ENCODE results near the gene H1-8. TPM values are rescaled to one million over a fixed set of nuclear protein-coding genes. Genes with fewer than 3 reads are reported as not detected.
A peak's percentile ranks its signal among the peaks of the same experiment; 100 is the strongest.

Gene H1-8
- total RNA-seq, 1 experiment from 2014 or later: not detected

DNA sequence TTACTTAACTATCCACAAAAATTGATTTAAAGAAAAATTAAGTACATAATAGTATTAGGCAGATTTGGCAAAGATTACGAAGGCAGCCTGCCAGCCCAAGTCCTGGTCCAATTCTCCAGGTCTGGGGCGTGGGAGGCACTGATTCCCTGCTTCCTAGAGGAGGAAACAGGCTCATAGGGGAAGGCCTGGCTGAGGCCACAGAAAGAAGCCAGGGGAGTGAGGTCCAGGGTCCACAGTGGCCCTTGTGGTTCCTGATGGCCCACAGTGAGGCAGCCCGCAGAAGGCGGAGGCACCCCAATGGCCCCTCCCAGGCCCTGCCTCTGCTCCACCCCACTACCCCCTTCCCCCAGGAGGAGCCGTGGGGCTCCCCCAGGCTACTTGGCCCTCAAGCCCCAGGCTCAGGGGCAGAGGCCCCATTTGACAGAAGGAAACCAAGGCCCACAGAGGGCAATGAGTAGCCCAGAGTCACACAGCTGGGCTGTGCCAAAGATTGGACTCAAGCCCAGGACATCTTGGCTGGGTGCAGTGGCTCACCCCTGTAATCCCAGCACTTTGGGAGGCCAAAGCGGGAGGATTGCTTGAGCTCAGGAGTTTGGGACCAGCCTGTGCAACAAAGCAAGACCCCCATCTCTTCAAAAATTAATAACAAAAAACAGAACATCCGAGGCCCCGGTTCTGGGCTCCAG lies 21.0 kb downstream of the H1-8 start:
- Histone ChIP-seq H3F3A (ENCODE audit: insufficient read depth, low read depth) (peaks cover 14% of the 10 kb centered on the region; the same call in 1 of the 2 replicates), H3K4me3 (no peak overlapping the region), H3K79me2 (ENCODE audit: low read depth) (no peaks in the 10 kb centered on the region), H3K4me2 (no peak overlapping the region), H3K9me3 (ENCODE audit: insufficient read depth, low read depth) (no peaks in the 10 kb centered on the region), H2AFZ (no peak overlapping the region), H3K27ac (0 out of 2 replicates have a peak overlapping the region, but pooled peaks have one; percentile 33), H3K4me1 (replicated peaks; ENCODE audit: insufficient read depth) (peaks cover 24% of the 10 kb centered on the region), H3K36me3 (ENCODE audit: low read depth) (no peaks in the 10 kb centered on the region), H4K20me1 (ENCODE audit: insufficient read depth) (no peaks in the 10 kb centered on the region), H3K27me3 (ENCODE audit: insufficient read depth, low read depth) (no peaks in the 10 kb centered on the region), H3K9me2 (ENCODE audit: insufficient read depth) (no peaks in the 10 kb centered on the region)
- TF ChIP-seq EZH2 (IDR thresholded peaks at IDR 0.05; ENCODE audit: low read depth): no peak
- TF ChIP-seq, protein P1, sequence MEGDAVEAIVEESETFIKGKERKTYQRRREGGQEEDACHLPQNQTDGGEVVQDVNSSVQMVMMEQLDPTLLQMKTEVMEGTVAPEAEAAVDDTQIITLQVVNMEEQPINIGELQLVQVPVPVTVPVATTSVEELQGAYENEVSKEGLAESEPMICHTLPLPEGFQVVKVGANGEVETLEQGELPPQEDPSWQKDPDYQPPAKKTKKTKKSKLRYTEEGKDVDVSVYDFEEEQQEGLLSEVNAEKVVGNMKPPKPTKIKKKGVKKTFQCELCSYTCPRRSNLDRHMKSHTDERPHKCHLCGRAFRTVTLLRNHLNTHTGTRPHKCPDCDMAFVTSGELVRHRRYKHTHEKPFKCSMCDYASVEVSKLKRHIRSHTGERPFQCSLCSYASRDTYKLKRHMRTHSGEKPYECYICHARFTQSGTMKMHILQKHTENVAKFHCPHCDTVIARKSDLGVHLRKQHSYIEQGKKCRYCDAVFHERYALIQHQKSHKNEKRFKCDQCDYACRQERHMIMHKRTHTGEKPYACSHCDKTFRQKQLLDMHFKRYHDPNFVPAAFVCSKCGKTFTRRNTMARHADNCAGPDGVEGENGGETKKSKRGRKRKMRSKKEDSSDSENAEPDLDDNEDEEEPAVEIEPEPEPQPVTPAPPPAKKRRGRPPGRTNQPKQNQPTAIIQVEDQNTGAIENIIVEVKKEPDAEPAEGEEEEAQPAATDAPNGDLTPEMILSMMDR (conservative IDR thresholded peaks at IDR 0.05): no peak
- intact Hi-C loops (cut with micrococcal nuclease; ENCODE audit: unreplicated experiment): no loop called here
- ChIA-PET POLR2A (ENCODE audit: unreplicated experiment) (interaction anchor here (0.9 kb wide), 1 partner anchor 555 kb away, joined by 3 read pairs; no protein-coding TSS in a partner anchor), CTCF (no interaction called here)
- no TSS peak for BruUV-seq (replicated peaks)
- no peak for DNase-seq

DNA sequence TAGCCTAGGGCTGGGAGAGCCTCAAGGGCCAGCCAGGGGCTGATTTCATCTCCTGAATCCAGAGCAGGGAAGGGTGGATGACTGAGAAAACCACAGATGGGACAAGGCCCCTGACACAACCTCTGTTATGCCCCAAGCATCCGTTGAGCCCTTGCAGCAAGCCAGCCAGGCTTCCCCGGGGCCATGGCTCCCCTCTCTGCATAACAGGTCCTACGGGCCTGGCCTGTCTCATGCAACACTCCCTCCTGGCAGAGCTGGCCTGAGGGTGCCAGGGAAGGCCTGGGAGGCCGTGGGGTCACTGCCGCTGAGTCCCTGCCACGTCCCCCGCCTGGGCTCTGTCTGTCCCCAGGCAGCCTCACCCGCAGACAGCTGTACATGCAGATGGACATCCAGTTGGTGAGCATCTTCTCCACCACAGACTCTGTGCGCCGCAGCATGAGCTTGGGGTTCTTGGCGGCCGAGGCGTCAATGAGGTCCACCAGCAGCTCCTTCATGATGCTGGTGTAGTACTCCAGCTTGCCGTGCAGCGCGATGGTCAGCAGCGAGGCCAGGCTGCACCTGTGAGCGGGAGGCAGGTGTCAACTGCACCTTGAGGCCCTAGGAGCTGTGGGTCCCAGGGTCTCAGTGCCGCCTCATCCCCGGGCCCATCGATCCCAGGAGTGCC lies 22.1 kb downstream of the H1-8 start:
- peak; percentile 76 to 79 for DNase-seq

DNA sequence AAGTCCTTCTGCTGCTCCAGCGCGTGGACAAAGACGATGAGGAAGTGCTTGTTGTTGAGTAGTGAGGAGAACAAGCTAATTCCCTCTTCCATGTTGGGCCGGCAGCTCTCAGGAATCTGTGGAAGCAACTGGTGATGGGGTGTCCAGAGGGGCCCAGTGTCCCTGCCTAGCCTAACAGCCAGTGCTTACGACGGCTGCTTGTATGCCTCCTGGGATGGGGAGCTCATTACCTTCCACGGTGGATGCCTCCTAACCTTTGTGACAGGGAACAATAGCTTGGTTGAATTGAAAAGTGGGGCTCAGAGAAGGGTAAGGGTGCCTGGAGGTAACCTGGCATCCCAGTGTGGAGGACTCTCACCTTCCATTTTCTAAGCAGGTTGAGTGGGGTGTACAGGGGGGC lies 22.9 kb downstream of the H1-8 start:
- no peaks in the 10 kb centered on the region for H4K20me1 ChIP-seq (ENCODE audit: insufficient read depth)
- peaks cover 11% of the 10 kb centered on the region for H3K4me1 ChIP-seq (replicated peaks; ENCODE audit: insufficient read depth)
- DNase-seq: no peak
- peaks cover 12% of the 10 kb centered on the region; the same call in 1 of the 2 replicates for H3F3A ChIP-seq (ENCODE audit: insufficient read depth, low read depth)
- H3K9me3 ChIP-seq (ENCODE audit: insufficient read depth, low read depth): no peaks in the 10 kb centered on the region
- H3K36me3 ChIP-seq (ENCODE audit: low read depth): no peaks in the 10 kb centered on the region
- TF ChIP-seq, protein P1 (conservative IDR thresholded peaks at IDR 0.05): no peak
- no peak for TF ChIP-seq EZH2 (IDR thresholded peaks at IDR 0.05; ENCODE audit: low read depth)
- no peaks in the 10 kb centered on the region for H3K79me2 ChIP-seq (ENCODE audit: low read depth)
- intact Hi-C loops (cut with micrococcal nuclease; ENCODE audit: unreplicated experiment): loop anchor here (5.0 kb wide), 1 partner anchor 74 kb away; no protein-coding TSS in a partner anchor
- CTCF ChIA-PET: no interaction called here
- POLR2A ChIA-PET (ENCODE audit: unreplicated experiment): no interaction called here
- no peak overlapping the region for H3K4me2 ChIP-seq
- H3K4me3 ChIP-seq: no peak overlapping the region
- H3K9me2 ChIP-seq (ENCODE audit: insufficient read depth): no peaks in the 10 kb centered on the region
- no TSS peak for BruUV-seq (replicated peaks)
- H3K27me3 ChIP-seq (ENCODE audit: insufficient read depth, low read depth): no peaks in the 10 kb centered on the region
- H3K27ac ChIP-seq: no peak overlapping the region
- no peak overlapping the region for H2AFZ ChIP-seq

More for the DNA sequence above, 22.1 kb downstream of the H1-8 start:
- no peaks in the 10 kb centered on the region for H3K27me3 ChIP-seq (ENCODE audit: insufficient read depth, low read depth)
- ChIA-PET CTCF (no interaction called here), POLR2A (ENCODE audit: unreplicated experiment) (interaction anchor here (0.6 to 0.9 kb wide), 2 partner anchors 156 to 556 kb away, joined by 3 read pairs; no protein-coding TSS in a partner anchor)
- H3K9me3 ChIP-seq (ENCODE audit: insufficient read depth, low read depth): no peaks in the 10 kb centered on the region
- peaks cover 18% of the 10 kb centered on the region; the same call in 1 of the 2 replicates for H3F3A ChIP-seq (ENCODE audit: insufficient read depth, low read depth)
- no peak for TF ChIP-seq EZH2 (IDR thresholded peaks at IDR 0.05; ENCODE audit: low read depth)
- TF ChIP-seq, protein P1 (conservative IDR thresholded peaks at IDR 0.05): no peak
- peaks cover 19% of the 10 kb centered on the region for H3K4me1 ChIP-seq (replicated peaks; ENCODE audit: insufficient read depth)
- H3K4me3 ChIP-seq: no peak overlapping the region
- no peaks in the 10 kb centered on the region for H4K20me1 ChIP-seq (ENCODE audit: insufficient read depth)
- no peaks in the 10 kb centered on the region for H3K36me3 ChIP-seq (ENCODE audit: low read depth)
- intact Hi-C loops (cut with micrococcal nuclease; ENCODE audit: unreplicated experiment): loop anchor here (5.0 kb wide), 1 partner anchor 73 kb away; no protein-coding TSS in a partner anchor
- no peaks in the 10 kb centered on the region for H3K79me2 ChIP-seq (ENCODE audit: low read depth)
- BruUV-seq (replicated peaks): no TSS peak
- H3K27ac ChIP-seq: 0 out of 2 replicates have a peak overlapping the region, but pooled peaks have one; percentile 33
- no peaks in the 10 kb centered on the region for H3K9me2 ChIP-seq (ENCODE audit: insufficient read depth)
- no peak overlapping the region for H2AFZ ChIP-seq
- 0 out of 2 replicates have a peak overlapping the region, but pooled peaks have one; percentile 25 for H3K4me2 ChIP-seq
